ENCODE results near the gene SNN. TPM values are rescaled to one million over a fixed set of nuclear protein-coding genes. Genes with fewer than 3 reads are reported as not detected.

The SNN gene
- total RNA-seq, 1 donor, result 9.2 TPM

DNA sequence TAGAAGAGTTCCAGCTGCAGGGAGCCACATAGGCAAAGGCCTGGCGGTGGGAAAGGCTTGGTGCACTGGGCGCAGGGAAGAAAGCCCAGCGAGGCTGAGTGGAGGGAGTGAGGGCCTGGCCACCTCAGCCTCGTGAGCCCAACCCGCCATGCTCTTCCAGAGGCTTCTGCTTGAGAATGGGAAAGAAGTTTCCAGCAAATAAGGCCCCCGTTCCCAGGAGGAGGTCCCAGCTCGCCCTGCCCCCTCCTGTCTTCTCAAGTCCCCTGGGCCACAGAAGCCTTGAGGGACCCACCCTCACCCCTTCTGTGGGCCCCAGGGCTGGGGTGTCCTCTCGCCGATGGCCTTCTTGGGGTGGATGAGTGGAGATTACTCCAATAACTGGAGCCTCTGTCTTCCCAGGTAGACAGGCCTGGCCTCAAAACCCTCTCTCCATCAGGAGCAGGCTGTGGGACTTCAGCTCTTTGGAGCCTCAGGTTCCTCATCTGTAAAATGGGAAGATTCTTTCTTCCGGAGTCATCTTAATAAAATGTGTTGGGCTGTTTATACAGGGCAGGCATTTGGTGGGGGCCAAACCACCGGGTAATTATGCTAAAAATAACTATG is 933 bp upstream of the SNN start:
- no peak overlapping the region for H3K4me3 ChIP-seq (ENCODE audit: low read depth, low read length)
- TF ChIP-seq, protein P1, sequence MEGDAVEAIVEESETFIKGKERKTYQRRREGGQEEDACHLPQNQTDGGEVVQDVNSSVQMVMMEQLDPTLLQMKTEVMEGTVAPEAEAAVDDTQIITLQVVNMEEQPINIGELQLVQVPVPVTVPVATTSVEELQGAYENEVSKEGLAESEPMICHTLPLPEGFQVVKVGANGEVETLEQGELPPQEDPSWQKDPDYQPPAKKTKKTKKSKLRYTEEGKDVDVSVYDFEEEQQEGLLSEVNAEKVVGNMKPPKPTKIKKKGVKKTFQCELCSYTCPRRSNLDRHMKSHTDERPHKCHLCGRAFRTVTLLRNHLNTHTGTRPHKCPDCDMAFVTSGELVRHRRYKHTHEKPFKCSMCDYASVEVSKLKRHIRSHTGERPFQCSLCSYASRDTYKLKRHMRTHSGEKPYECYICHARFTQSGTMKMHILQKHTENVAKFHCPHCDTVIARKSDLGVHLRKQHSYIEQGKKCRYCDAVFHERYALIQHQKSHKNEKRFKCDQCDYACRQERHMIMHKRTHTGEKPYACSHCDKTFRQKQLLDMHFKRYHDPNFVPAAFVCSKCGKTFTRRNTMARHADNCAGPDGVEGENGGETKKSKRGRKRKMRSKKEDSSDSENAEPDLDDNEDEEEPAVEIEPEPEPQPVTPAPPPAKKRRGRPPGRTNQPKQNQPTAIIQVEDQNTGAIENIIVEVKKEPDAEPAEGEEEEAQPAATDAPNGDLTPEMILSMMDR (IDR thresholded peaks at IDR 0.05; ENCODE audit: insufficient read depth, low read length), result no peak
- no peak for DNase-seq (ENCODE audit: low read depth)

DNA sequence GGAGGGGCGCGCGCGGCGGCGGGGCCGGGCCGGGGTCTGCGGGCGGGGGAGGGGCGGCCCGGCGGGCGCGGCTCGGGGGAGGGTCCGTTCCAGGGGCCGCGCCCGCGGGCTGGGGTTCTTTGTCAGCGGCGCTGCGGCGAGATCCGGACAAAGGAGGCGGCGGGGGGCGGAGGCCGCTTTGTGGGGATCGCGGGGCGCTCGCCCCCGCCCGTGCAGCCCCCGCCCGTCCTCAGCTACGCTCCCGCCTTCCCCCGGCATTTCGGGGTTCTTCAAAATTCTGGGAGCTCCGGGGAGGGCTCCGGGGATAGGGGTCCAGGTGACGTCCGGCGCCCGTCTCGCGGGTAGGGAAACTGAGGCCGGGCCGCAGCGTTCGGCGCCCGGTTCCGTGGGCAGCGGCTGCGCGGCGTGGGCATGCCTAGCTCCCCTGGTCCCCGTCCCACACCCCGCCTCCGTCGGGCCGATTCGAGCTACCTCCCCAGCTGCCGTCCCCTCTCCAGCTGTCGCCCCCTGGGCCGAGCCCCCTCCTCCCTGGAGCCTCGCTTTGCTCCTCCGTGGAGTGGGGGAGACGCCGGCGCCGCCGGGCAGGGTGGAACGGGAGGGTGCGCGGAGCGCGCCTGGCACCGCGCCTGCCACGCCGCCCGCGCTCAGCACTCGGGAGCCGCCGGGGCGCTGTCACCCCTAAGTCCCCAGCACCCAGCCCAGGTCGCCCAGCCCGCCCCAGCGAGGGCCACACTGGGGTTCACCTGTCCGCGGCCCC is 546 bp downstream of the SNN start:
- TF ChIP-seq, protein P1 (IDR thresholded peaks at IDR 0.05; ENCODE audit: insufficient read depth, low read length), result no peak
- DNase-seq (ENCODE audit: low read depth), result no peak
- peak overlapping the region; percentile 82 for H3K4me3 ChIP-seq (ENCODE audit: low read depth, low read length)

DNA sequence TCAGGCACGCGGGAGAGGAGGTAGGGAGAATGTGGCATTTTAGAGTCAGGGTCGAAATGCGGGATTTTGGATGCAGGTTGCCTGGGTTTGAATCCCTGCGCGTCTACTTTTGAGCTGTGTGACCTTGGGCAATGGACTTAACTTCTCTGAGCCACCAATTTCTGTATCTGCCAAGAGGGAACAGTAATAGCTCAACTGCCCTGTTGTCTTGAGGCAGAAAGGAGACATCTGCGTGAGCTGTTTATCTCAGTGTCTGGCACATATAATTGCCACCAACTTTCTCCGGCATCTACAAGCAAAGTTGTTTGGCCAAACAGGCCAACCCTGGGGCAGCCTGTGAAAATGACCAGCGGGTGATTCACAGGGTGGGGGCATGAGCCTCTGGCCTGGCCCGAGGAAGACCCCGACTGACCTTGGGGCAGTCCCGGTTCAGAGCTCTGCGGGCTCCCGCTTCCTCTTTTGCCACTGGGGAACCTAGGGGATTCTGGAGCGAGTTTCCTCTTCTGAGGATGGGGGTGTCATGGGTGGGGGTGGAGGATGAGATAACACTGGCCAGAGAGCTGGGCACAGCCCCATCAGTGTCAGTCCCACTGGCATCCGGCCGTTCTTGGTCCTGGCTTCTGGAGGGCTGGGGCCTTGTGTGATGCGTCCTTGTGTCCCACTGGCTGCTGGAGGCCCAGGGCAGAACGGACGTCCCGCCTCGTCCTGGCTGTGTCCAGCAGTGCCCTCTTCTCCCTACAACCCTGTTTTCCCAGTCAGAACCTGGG is 1.3 kb downstream of the SNN start:
- TF ChIP-seq, protein P1 (IDR thresholded peaks at IDR 0.05; ENCODE audit: insufficient read depth, low read length), result no peak
- peak overlapping the region; percentile 82 for H3K4me3 ChIP-seq (ENCODE audit: low read depth, low read length)
- DNase-seq (ENCODE audit: low read depth), result peak; percentile 20

DNA sequence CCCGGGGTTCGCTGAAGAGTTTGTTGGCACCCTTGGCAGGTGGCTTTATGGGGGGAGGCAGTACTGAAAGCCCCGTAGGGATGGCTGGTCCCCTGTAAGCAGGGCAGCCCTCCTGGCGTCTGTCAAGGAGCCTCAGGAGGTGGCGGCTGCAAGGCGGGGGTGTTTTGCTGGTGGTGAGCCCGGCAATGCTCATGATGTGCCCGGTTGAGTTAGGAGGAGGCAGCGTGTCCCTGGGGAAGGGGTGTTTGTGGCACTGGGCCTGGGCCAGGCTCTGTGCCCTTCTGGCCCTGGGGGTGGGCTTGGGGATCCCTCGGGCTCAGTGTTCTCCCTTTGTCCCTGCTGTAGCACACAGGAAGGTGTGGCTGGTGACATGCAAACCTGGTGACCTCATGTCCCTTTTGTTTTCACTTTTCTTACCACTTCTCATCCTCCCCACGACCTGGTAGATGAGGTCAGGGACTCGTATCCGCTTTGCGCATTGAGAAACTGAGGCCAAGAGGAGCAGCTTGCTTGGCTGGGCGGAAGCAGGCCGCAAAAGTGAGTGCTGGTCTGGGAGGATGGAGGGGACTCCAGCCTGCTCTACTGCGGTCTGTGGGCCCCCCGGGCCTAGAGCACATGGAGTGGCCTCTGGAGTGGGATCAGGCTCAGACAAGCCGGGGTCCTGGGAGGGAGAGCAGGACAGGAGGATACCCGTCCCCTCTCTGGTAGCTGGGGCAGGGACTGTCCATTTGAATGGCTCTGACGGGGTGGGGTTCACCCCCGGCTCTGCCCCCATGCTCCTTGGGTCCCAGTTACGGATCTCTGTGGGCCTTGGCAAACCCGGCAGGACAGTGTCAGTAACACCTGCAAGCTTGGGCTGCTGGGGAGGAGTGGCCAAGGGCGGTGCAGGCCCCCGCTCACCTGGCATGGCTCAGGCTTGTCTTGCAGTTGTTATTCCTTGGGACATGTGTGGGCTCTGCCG is 2.2 kb downstream of the SNN start:
- DNase-seq (ENCODE audit: low read depth), result no peak
- H3K4me3 ChIP-seq (ENCODE audit: low read depth, low read length), result no peak overlapping the region
- TF ChIP-seq, protein P1 (IDR thresholded peaks at IDR 0.05; ENCODE audit: insufficient read depth, low read length), result no peak

DNA sequence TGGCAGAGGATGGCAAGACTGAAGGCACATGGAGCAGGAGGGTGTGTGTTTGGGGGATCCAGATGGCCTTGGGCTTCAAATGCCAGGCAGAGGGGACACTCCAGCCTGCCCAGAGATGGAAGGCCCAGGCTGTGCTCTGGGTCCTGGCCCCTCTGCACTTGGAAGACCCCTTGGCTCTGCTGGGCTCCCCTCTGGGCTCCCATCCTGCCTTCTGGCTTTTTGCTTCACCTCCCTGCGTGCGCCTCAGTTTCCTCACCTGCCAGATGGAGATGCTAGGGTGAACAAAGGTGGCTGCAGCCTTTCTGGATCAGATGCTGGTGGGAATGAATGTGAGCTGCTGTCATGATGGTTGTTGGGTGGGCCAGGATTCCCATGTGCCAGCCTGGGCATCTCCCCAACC is 3.0 kb downstream of the SNN start:
- no peak for DNase-seq (ENCODE audit: low read depth)
- H3K4me3 ChIP-seq (ENCODE audit: low read depth, low read length), result no peak overlapping the region
- TF ChIP-seq, protein P1 (IDR thresholded peaks at IDR 0.05; ENCODE audit: insufficient read depth, low read length), result no peak

DNA sequence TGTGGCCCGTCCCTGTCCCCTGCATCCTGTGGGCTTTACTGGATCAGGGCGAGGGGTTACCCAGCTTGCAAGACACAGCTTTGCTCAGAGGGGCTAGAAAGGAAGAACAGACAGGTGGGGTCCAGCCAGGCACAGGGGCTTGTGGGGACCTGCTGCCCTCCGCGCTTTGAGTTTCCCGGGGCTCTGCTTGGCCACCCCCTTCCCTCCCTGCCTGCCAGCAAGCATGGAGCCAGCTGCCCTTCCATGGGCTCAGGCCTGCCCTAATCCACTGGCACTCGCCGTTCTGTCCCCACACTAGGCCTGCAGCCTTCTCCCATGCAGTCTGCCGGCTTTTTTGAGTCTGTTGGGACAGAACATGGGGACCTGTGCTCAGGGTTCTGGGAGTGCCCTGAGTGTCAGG is 3.4 kb downstream of the SNN start:
- no peak overlapping the region for H3K4me3 ChIP-seq (ENCODE audit: low read depth, low read length)

More for the DNA sequence above, 3.4 kb downstream of the SNN start:
- TF ChIP-seq, protein P1 (IDR thresholded peaks at IDR 0.05; ENCODE audit: insufficient read depth, low read length), result no peak
- DNase-seq (ENCODE audit: low read depth), result no peak
